22Rv1 (cell line): ENCODE results near the gene USF3.

ENCODE experiments used
- H3K27ac ChIP-seq: fragments of 450-650 bp; 2 replicates; pipeline ENCODE4 v1.5.1; 2017
- ZFX ChIP-seq: fragments of 450-650 bp; IDR thresholded peaks from 2 replicates; pipeline ENCODE4 v1.6.1; 2017; ENCODE audit warnings: antibody characterized with exemption, borderline replicate concordance
- TF ChIP-seq, protein P1 (sequence below): fragments of 450-650 bp; IDR thresholded peaks from 2 replicates; pipeline ENCODE4 v1.5.1; 2017; ENCODE audit warnings: mild to moderate bottlenecking

Gene USF3

DNA sequence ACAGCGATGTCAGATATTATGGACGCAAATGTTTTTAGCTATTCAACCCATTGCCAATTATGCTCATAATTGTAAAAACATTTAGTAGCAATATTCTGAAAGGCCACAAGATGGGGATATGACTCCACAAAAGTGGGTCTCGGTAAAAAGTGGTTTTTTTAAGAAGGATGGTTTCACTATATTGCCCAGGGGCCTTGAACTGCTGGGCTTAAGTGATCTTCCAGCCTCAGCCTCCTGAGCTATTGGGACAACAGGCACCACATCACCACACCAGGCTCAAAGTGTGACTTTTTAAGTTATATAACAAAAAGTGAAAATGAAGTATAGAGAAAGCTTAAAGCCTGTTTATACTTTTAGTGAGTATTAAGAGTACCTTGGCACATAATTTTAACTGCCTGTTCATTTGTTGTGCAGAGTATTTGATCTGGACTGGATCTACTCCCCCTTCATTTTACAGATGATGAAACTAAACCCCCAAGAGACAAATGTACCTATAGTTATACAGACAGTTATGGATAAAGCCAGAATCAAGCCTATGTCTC lies 40.2 kb upstream of the USF3 start:
- TF ChIP-seq, protein P1, sequence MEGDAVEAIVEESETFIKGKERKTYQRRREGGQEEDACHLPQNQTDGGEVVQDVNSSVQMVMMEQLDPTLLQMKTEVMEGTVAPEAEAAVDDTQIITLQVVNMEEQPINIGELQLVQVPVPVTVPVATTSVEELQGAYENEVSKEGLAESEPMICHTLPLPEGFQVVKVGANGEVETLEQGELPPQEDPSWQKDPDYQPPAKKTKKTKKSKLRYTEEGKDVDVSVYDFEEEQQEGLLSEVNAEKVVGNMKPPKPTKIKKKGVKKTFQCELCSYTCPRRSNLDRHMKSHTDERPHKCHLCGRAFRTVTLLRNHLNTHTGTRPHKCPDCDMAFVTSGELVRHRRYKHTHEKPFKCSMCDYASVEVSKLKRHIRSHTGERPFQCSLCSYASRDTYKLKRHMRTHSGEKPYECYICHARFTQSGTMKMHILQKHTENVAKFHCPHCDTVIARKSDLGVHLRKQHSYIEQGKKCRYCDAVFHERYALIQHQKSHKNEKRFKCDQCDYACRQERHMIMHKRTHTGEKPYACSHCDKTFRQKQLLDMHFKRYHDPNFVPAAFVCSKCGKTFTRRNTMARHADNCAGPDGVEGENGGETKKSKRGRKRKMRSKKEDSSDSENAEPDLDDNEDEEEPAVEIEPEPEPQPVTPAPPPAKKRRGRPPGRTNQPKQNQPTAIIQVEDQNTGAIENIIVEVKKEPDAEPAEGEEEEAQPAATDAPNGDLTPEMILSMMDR: peak; percentile 70
- TF ChIP-seq ZFX: no peak
- H3K27ac ChIP-seq: no peak overlapping the region

DNA sequence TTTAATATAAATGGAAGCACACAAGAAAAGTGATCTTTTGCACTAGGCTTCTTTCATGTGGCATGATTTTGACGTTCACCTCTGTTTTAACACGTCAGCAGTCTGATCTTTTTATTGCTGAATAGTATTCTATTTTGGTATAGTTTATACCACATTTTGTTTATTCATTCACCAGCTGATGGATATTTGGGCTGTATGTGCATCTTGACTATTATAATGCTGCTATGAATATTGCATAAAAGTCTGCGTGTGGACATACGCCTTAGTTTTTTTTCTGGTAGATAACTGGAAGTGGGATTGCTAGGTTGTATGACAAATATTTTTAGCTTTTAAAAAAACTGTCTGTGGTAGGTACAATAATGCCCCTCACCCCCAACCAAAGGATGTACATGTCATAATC lies 35.3 kb upstream of the USF3 start:
- no peak for TF ChIP-seq ZFX
- TF ChIP-seq, protein P1: no peak

DNA sequence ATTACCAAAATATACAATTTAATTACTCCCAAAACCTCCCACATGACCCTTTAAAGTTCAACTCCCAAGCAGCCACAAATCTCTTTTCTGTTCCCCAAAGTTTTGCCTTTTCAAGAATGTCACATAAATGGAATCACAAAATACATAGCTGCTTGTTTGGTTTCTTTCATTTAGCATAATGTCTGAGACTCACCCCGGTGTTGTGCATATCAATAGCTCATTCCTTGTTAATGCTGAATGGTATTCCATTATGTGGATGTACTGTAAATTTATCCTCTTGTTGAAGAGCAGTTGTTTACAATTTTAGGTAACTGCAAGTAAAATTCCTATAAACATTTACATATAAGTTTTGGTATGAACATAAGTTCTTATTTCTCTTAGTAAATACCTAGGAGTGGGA lies 34.1 kb upstream of the USF3 start:
- TF ChIP-seq, protein P1: no peak
- no peak for TF ChIP-seq ZFX
- H3K27ac ChIP-seq: no peak overlapping the region

More for the DNA sequence above, 35.3 kb upstream of the USF3 start:
- H3K27ac ChIP-seq: no peak overlapping the region

DNA sequence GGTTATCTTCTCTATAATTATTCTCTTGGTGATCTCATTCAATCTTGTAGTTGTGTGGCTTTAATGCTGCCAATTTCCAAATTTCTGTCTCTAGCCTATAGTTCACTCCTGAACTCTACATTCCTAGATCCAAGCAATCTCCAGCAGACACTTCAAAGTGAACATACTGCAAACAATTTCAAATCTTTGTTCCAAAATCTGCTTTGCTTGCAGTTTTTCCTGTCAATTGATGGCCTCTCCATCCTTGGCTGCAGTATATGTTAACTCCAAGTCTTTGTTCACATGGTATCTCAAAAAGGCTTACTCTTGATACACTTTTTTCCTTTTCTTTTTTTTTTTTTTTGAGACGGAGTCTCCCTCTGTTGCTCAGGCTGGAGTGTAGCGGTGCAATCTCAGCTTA lies 32.2 kb upstream of the USF3 start:
- no peak overlapping the region for H3K27ac ChIP-seq
- no peak for TF ChIP-seq ZFX
- TF ChIP-seq, protein P1: no peak

DNA sequence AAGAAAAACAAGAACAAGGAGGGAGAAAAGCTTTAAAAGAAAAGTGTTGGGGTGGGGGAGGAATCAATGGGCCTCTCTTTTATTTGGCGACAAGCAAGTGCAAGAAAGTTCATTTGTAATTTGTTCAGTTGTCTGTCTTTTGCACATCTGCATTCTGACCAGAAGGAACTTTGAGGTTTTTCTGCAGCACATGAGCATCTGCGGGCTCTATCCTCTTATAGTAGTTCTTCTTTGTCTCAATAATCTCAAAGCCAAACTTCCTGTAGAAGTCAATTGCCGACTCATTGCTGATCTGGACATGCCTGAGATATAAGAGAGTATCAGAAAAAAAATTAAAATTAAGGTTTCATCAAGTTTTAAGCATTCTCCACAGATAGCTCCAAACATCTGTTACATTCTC lies 25.2 kb upstream of the USF3 start:
- no peak overlapping the region for H3K27ac ChIP-seq
- no peak for TF ChIP-seq ZFX
- TF ChIP-seq, protein P1: no peak

DNA sequence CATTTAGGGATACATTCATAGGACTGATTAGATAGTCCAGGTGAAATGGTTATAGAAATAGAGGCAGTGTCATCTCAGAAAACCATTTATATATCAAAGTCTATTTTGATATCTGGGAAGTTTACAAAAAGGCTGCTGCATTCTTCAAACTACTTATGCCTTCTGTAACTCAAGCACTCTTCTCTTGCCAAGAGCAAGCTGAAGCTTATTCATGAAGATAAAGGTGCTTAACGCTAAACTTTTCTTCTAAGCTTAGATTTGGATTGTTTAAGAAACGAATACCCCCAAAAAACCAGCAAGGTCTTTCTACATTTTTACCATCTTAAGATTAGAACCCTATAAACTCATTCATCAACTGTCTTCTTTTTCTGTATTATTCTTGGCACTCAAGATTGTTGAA lies 23.3 kb upstream of the USF3 start:
- TF ChIP-seq, protein P1: no peak
- no peak for TF ChIP-seq ZFX
- H3K27ac ChIP-seq: no peak overlapping the region

DNA sequence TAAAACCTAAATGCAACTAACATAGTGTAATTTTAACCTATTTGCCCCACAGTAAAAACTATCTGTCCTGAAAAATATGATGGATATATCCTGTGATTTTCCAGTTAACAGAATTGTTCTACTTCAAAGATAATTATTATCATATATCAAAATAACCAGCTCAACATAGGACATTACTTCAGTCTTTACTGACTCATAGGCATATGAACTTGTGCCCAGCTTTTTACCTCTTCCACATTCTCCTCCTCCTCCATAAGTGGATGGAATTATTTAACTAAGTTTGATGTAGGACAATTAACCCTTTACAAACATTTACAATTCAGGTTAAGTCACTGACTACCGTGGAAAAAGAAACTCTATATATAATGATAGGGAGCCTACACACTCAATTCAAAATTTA lies 22.9 kb upstream of the USF3 start:
- H3K27ac ChIP-seq: no peak overlapping the region
- TF ChIP-seq ZFX: no peak
- TF ChIP-seq, protein P1: no peak
